PC-3 (cell line): ENCODE measurements around the gene EVPL. TPM values are rescaled to one million over a fixed set of nuclear protein-coding genes. Genes with fewer than 3 reads are reported as not detected.
A peak's percentile ranks its signal among the peaks of the same experiment; 100 is the strongest.
"Not testable (repeated sequence)": the region's sequence is repeated elsewhere in the genome, so short reads cannot be mapped to it uniquely, and the experiment has no call there.

ENCODE experiments used
- ATAC-seq: fragments of 200-7000 bp; cut with Tn5 transposase; 2 replicates; pipeline ENCODE4 v1.9.1; 2020; ENCODE audit warnings: mild to moderate bottlenecking, moderate library complexity
- BruUV-seq: library from RNA; stranded (reverse); fragments of 400-500 nt; replicated peaks from 2 replicates; lab custom pipeline; 2021; lab: Mats Ljungman, UMichigan
- CTCF ChIA-PET: fragments of 300-600 bp; sonication (Branson Sonifier 250); formaldehyde crosslinking; loops from one replicate; lab custom pipeline; 2022; ENCODE audit warnings: antibody characterized with exemption; lab: Charles Lee
- POLR2A ChIA-PET: fragments of 300-600 bp; sonication (Branson Sonifier 250); formaldehyde crosslinking; loops from one replicate; lab custom pipeline; 2022; ENCODE audit warnings: antibody characterized with exemption; ENCODE audit not compliant: unreplicated experiment; lab: Charles Lee
- DNase-seq: peaks from one replicate; pipeline ENCODE4 v3.0.0-alpha.2; 2015
- H2AFZ ChIP-seq: fragments of 300-600 bp; sonication (generic); 2 replicates; pipeline ENCODE4 v1.6.0; 2016; ENCODE audit warnings: antibody characterized with exemption, low read length
- H3F3A ChIP-seq: fragments of 300-600 bp; sonication (generic); one replicate; pipeline ENCODE4 v1.6.0; 2017; ENCODE audit warnings: antibody characterized with exemption, low read length, control low read depth, mild to moderate bottlenecking; ENCODE audit not compliant: unreplicated experiment
- H3K27ac ChIP-seq: fragments of 300-600 bp; sonication (generic); 2 replicates; pipeline ENCODE4 v1.5.1; 2016; ENCODE audit warnings: mild to moderate bottlenecking, low read length
- H3K27me3 ChIP-seq: fragments of 300-600 bp; sonication (generic); 2 replicates; pipeline ENCODE4 v1.6.1; 2016; ENCODE audit warnings: low read length, mixed read lengths
- H3K36me3 ChIP-seq: fragments of 300-600 bp; sonication (generic); 2 replicates; pipeline ENCODE4 v1.6.1; 2016; ENCODE audit warnings: low read depth, mixed run types, low read length, mixed read lengths
- H3K4me1 ChIP-seq: fragments of 300-600 bp; sonication (generic); 2 replicates; pipeline ENCODE4 v1.5.1; 2016; ENCODE audit warnings: low read length; ENCODE audit not compliant: insufficient read depth
- H3K4me2 ChIP-seq: fragments of 300-600 bp; sonication (generic); 2 replicates; pipeline ENCODE4 v1.6.0; 2016; ENCODE audit warnings: low read length
- H3K4me3 ChIP-seq: fragments of 300-600 bp; sonication (generic); 2 replicates; pipeline ENCODE4 v1.5.1; 2016; ENCODE audit warnings: mild to moderate bottlenecking, low read length, mixed read lengths
- H3K79me2 ChIP-seq: fragments of 300-600 bp; sonication (generic); 2 replicates; pipeline ENCODE4 v1.6.1; 2017; ENCODE audit warnings: low read length, mixed read lengths
- H3K9ac ChIP-seq: fragments of 300-600 bp; sonication (generic); 2 replicates; pipeline ENCODE4 v1.6.0; 2016; ENCODE audit warnings: mild to moderate bottlenecking, low read length
- H3K9me2 ChIP-seq: fragments of 300-600 bp; sonication (generic); replicated peaks from 2 replicates; pipeline ENCODE4 v1.6.1; 2016; ENCODE audit warnings: mixed run types, low read length, mixed read lengths
- H3K9me3 ChIP-seq: fragments of 300-600 bp; sonication (generic); 2 replicates; pipeline ENCODE4 v1.6.1; 2016; ENCODE audit warnings: low read length, mixed read lengths
- H4K20me1 ChIP-seq: fragments of 300-600 bp; sonication (generic); 2 replicates; pipeline ENCODE4 v1.6.1; 2016; ENCODE audit warnings: low read length, mixed read lengths
- EZH2 ChIP-seq: fragments of 300-600 bp; sonication (generic); IDR thresholded peaks from one replicate; pipeline ENCODE4 v1.6.1; 2017; ENCODE audit warnings: antibody characterized with exemption, mild to moderate bottlenecking, low read length; ENCODE audit not compliant: unreplicated experiment
- EZH2phosphoT487 ChIP-seq: fragments of 300-600 bp; sonication (generic); IDR thresholded peaks from 2 replicates; pipeline ENCODE4 v1.6.1; 2018; ENCODE audit warnings: mild to moderate bottlenecking, antibody characterized with exemption, low read length, borderline replicate concordance
- intact Hi-C: fragments of 100-400 bp; cut with micrococcal nuclease; formaldehyde crosslinking; loops from 2 replicates; pipeline ENCODE4 v1.9.0; 2023
- total RNA-seq: library from RNA; depleted of rRNA; stranded (reverse); fragments of >200 nt; gene quantifications from 2 replicates; pipeline ENCODE4 v1.2.3, GENCODE V29; 2014
- TF ChIP-seq, protein P1 (sequence below): fragments of 300-600 bp; sonication (generic); conservative IDR thresholded peaks from 2 replicates; pipeline ENCODE4 v1.5.1; 2017; ENCODE audit warnings: antibody characterized with exemption, low read depth, mild to moderate bottlenecking, low read length

The EVPL gene
- total RNA-seq, 1 experiment from 2014 or later: 38.8 TPM

DNA sequence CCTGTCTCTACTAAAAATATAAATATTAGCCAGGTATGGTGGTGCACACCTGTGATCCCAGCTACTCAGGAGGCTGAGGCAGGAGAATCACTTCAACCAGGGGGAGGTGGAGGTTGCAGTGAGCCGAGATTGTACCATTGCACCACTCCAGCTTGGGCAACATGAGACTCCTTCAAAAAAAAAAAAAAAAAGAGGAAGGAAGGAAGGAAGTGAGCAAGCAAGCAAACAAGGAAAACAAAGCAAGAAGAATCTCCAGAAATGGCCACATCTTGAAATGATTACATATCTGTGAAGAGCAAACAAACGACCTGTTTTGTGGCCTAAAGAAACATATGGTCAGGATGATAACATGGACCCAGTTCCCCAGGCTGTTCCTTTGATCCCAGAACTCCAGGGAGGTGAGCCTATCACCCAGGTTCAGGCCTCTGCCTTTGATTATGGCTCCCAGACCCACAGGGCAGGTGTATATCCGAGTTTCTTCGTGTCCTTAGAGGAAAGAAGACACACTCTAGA, 57.0 kb downstream of the EVPL start:
- 0 out of 2 replicates have a peak, but pooled peaks cover 6% of the 10 kb centered on the region for H4K20me1 ChIP-seq
- peaks cover 16% of the 10 kb centered on the region; the same call in 1 of the 2 replicates for H3K36me3 ChIP-seq
- intact Hi-C loops: no loop called here
- no peak overlapping the region for H3K9ac ChIP-seq
- TF ChIP-seq, protein P1, sequence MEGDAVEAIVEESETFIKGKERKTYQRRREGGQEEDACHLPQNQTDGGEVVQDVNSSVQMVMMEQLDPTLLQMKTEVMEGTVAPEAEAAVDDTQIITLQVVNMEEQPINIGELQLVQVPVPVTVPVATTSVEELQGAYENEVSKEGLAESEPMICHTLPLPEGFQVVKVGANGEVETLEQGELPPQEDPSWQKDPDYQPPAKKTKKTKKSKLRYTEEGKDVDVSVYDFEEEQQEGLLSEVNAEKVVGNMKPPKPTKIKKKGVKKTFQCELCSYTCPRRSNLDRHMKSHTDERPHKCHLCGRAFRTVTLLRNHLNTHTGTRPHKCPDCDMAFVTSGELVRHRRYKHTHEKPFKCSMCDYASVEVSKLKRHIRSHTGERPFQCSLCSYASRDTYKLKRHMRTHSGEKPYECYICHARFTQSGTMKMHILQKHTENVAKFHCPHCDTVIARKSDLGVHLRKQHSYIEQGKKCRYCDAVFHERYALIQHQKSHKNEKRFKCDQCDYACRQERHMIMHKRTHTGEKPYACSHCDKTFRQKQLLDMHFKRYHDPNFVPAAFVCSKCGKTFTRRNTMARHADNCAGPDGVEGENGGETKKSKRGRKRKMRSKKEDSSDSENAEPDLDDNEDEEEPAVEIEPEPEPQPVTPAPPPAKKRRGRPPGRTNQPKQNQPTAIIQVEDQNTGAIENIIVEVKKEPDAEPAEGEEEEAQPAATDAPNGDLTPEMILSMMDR: no peak
- TF ChIP-seq EZH2 (no peak), EZH2phosphoT487 (no peak)
- no TSS peak for BruUV-seq
- H3K9me3 ChIP-seq: no peaks in the 10 kb centered on the region
- no peak overlapping the region for H3K4me3 ChIP-seq
- DNase-seq (peak; percentile 75), ATAC-seq (peak; percentile 93)
- H2AFZ ChIP-seq: no peak overlapping the region
- peaks cover 60% of the 10 kb centered on the region for H3K79me2 ChIP-seq
- H3F3A ChIP-seq: peaks cover 5% of the 10 kb centered on the region
- ChIA-PET POLR2A (no interaction called here), CTCF (no interaction called here)
- H3K27me3 ChIP-seq: no peaks in the 10 kb centered on the region
- H3K4me2 ChIP-seq: peak overlapping the region; percentile 20; the same call in 1 of the 2 replicates
- no peaks in the 10 kb centered on the region for H3K9me2 ChIP-seq
- H3K4me1 ChIP-seq: peaks cover 11% of the 10 kb centered on the region
- H3K27ac ChIP-seq: peak overlapping the region; percentile 46

- H3K27me3 ChIP-seq, H3K4me2 ChIP-seq, H3K27ac ChIP-seq, H4K20me1 ChIP-seq, DNase-seq, H3K9me2 ChIP-seq, H2AFZ ChIP-seq, H3K9me3 ChIP-seq, intact Hi-C loops, H3F3A ChIP-seq, H3K9ac ChIP-seq, BruUV-seq, H3K4me3 ChIP-seq, ATAC-seq, CTCF ChIA-PET: not testable (repeated sequence)
- Histone ChIP-seq H3K79me2 (peaks cover 64% of the 10 kb centered on the region), H3K4me1 (peaks cover 11% of the 10 kb centered on the region), H3K36me3 (peaks cover 11% of the 10 kb centered on the region; the same call in 1 of the 2 replicates)
- POLR2A ChIA-PET: interaction anchor here (0.5 to 0.6 kb wide), 2 partner anchors 10 to 28 kb away, joined by 4 read pairs; partner anchors contain the start of gene ACOX1
These were observed 58.1 kb downstream of the EVPL start for GRCh38 chr17:75969044-75969443.

DNA sequence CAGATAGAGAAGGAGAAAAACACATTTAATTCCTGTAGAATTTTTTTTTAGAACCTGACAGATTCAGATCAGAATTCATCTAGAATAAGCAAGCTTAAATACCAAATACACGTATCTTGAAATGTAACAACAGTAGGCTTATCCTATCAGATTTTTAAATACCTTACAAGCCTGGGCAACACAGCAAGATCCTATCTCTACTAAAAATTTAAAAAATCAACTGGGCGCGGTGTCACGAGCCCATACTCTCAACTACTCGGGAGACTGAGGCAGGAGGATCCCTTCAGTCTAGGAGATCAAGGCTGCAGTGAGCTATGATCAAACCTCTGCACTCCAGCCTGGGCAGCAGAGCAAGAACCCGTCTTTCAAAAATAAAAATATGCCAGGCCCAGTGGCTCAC, 61.6 kb downstream of the EVPL start:
- Histone ChIP-seq H3F3A (peaks cover 2% of the 10 kb centered on the region), H3K9me2 (no peaks in the 10 kb centered on the region), H3K4me3 (no peak overlapping the region), H2AFZ (no peak overlapping the region), H3K4me2 (no peak overlapping the region), H3K9me3 (no peaks in the 10 kb centered on the region), H3K79me2 (peaks cover 56% of the 10 kb centered on the region), H4K20me1 (0 out of 2 replicates have a peak, but pooled peaks cover 2% of the 10 kb centered on the region), H3K27ac (no peak overlapping the region), H3K4me1 (peaks cover 7% of the 10 kb centered on the region), H3K36me3 (peaks cover 7% of the 10 kb centered on the region; the same call in 1 of the 2 replicates), H3K27me3 (no peaks in the 10 kb centered on the region), H3K9ac (no peak overlapping the region)
- ATAC-seq: no peak
- ChIA-PET CTCF (interaction anchor here (0.6 kb wide), 1 partner anchor 35 kb away, joined by 6 read pairs; the partner anchor contains the start of gene CDK3), POLR2A (interaction anchor here (0.9 kb wide), 1 partner anchor 24 kb away, joined by 11 read pairs; no protein-coding TSS in a partner anchor)
- no peak for DNase-seq
- BruUV-seq: no TSS peak
- TF ChIP-seq, protein P1: no peak
- TF ChIP-seq EZH2 (no peak), EZH2phosphoT487 (no peak)
- intact Hi-C loops: no loop called here
